WTC11 (cell line): ENCODE results near the gene DNAH17.

ENCODE experiments used
- CTCF ChIP-seq: fragments of 200-600 bp; IDR thresholded peaks from 2 replicates; pipeline ENCODE4 v1.8.0; 2022; ENCODE audit warnings: antibody characterized with exemption
- RELA ChIP-seq: sonication (generic); formaldehyde crosslinking; IDR thresholded peaks from 2 replicates; pipeline ENCODE4 v1.8.1; 2022; ENCODE audit warnings: missing genetic modification reagents, mild to moderate bottlenecking, borderline replicate concordance

- TF ChIP-seq RELA, result no peak
- TF ChIP-seq CTCF, result no peak
Observed at GRCh38 chr17:78461799-78462053, 115.5 kb downstream of the DNAH17 start.
